ENCODE data around the gene MALL.

DNA sequence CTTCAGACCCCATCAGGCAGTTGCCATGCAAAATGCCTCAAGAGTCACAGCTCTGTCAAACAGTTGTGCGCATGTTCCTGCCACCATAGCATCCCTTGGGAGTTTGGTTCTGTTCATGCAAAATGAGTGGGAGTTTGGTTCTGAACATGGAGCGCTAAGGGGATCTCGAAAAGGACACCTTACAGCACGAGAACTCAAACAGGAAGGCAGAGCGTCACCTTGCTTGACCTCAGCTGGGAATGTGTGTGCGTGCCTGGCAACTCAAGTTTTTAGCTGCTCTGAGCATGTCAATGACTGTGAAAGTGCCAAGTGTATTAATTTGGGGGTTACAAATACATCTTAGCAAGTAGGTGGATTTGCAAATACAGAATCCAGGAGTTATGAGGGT is 16.6 kb downstream of the MALL start:
- TF ChIP-seq, protein P1, sequence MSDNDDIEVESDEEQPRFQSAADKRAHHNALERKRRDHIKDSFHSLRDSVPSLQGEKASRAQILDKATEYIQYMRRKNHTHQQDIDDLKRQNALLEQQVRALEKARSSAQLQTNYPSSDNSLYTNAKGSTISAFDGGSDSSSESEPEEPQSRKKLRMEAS (IDR thresholded peaks at IDR 0.05): no peak
- TF ChIP-seq SP1 (IDR thresholded peaks at IDR 0.05) (no peak), YY1 (IDR thresholded peaks at IDR 0.05) (no peak), TAF1 (conservative IDR thresholded peaks at IDR 0.05) (no peak), RXRA (IDR thresholded peaks at IDR 0.05) (no peak), JUND (IDR thresholded peaks at IDR 0.05) (no peak), RAD21 (IDR thresholded peaks at IDR 0.05) (no peak)
- TF ChIP-seq, protein P2, sequence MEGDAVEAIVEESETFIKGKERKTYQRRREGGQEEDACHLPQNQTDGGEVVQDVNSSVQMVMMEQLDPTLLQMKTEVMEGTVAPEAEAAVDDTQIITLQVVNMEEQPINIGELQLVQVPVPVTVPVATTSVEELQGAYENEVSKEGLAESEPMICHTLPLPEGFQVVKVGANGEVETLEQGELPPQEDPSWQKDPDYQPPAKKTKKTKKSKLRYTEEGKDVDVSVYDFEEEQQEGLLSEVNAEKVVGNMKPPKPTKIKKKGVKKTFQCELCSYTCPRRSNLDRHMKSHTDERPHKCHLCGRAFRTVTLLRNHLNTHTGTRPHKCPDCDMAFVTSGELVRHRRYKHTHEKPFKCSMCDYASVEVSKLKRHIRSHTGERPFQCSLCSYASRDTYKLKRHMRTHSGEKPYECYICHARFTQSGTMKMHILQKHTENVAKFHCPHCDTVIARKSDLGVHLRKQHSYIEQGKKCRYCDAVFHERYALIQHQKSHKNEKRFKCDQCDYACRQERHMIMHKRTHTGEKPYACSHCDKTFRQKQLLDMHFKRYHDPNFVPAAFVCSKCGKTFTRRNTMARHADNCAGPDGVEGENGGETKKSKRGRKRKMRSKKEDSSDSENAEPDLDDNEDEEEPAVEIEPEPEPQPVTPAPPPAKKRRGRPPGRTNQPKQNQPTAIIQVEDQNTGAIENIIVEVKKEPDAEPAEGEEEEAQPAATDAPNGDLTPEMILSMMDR (IDR thresholded peaks at IDR 0.05; ENCODE audit: low read depth, low read length, missing input control): no peak
- TF ChIP-seq, protein P3, sequence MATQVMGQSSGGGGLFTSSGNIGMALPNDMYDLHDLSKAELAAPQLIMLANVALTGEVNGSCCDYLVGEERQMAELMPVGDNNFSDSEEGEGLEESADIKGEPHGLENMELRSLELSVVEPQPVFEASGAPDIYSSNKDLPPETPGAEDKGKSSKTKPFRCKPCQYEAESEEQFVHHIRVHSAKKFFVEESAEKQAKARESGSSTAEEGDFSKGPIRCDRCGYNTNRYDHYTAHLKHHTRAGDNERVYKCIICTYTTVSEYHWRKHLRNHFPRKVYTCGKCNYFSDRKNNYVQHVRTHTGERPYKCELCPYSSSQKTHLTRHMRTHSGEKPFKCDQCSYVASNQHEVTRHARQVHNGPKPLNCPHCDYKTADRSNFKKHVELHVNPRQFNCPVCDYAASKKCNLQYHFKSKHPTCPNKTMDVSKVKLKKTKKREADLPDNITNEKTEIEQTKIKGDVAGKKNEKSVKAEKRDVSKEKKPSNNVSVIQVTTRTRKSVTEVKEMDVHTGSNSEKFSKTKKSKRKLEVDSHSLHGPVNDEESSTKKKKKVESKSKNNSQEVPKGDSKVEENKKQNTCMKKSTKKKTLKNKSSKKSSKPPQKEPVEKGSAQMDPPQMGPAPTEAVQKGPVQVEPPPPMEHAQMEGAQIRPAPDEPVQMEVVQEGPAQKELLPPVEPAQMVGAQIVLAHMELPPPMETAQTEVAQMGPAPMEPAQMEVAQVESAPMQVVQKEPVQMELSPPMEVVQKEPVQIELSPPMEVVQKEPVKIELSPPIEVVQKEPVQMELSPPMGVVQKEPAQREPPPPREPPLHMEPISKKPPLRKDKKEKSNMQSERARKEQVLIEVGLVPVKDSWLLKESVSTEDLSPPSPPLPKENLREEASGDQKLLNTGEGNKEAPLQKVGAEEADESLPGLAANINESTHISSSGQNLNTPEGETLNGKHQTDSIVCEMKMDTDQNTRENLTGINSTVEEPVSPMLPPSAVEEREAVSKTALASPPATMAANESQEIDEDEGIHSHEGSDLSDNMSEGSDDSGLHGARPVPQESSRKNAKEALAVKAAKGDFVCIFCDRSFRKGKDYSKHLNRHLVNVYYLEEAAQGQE (IDR thresholded peaks at IDR 0.05): no peak
- TF ChIP-seq, protein P4, sequence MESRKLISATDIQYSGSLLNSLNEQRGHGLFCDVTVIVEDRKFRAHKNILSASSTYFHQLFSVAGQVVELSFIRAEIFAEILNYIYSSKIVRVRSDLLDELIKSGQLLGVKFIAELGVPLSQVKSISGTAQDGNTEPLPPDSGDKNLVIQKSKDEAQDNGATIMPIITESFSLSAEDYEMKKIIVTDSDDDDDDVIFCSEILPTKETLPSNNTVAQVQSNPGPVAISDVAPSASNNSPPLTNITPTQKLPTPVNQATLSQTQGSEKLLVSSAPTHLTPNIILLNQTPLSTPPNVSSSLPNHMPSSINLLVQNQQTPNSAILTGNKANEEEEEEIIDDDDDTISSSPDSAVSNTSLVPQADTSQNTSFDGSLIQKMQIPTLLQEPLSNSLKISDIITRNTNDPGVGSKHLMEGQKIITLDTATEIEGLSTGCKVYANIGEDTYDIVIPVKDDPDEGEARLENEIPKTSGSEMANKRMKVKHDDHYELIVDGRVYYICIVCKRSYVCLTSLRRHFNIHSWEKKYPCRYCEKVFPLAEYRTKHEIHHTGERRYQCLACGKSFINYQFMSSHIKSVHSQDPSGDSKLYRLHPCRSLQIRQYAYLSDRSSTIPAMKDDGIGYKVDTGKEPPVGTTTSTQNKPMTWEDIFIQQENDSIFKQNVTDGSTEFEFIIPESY (IDR thresholded peaks at IDR 0.05): no peak
- TF ChIP-seq, protein P5, sequence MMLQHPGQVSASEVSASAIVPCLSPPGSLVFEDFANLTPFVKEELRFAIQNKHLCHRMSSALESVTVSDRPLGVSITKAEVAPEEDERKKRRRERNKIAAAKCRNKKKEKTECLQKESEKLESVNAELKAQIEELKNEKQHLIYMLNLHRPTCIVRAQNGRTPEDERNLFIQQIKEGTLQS (IDR thresholded peaks at IDR 0.05): no peak

Measured in liver (tissue), 3 donors.